H1 (cell line): ENCODE measurements around the gene LDLRAD4. TPM values are rescaled to one million over a fixed set of nuclear protein-coding genes. Genes with fewer than 3 reads are reported as not detected.

Experiments
- CTCF ChIA-PET: fragments of 300-600 bp; sonication (Branson Sonifier 250); formaldehyde crosslinking; loops from one replicate; lab custom pipeline; 2021; ENCODE audit not compliant: partially characterized antibody; lab: Charles Lee
- POLR2A ChIA-PET: fragments of 300-600 bp; sonication (Branson Sonifier 250); formaldehyde crosslinking; loops from one replicate; lab custom pipeline; 2021; ENCODE audit warnings: inconsistent platforms; ENCODE audit not compliant: partially characterized antibody; lab: Charles Lee
- DNase-seq, 2 experiments: peaks; one replicate each; pipeline versions ENCODE4 v3.0.0 to v3.0.0-alpha.2; 2010 to 2022; ENCODE audit warnings: low spot score in 2 of 2, low read depth in 1 of 2, mixed read lengths in 1 of 2
- FAIRE-seq: peaks from 2 replicates; lab custom pipeline; 2011; peaks lifted over from hg19 to GRCh38; lab: Jason Lieb, UNC
- H2AFZ ChIP-seq: 2 replicates; pipeline ENCODE4 v1.8.1; 2012; ENCODE audit warnings: low read length, inconsistent platforms
- H2AK5ac ChIP-seq: 2 replicates; pipeline ENCODE4 v1.6.1; 2013; ENCODE audit warnings: low read depth, low read length
- H2BK120ac ChIP-seq: replicated peaks from 2 replicates; pipeline ENCODE3; 2013; ENCODE audit warnings: low read depth, low read length, inconsistent platforms
- H2BK12ac ChIP-seq: 2 replicates; pipeline ENCODE4 v1.6.1; 2013; ENCODE audit warnings: low read depth, low read length
- H2BK15ac ChIP-seq: 2 replicates; pipeline ENCODE4 v1.6.1; 2013; ENCODE audit warnings: low read length
- H2BK20ac ChIP-seq: 2 replicates; pipeline ENCODE4 v1.6.1; 2013; ENCODE audit warnings: low read length
- H2BK5ac ChIP-seq: 2 replicates; pipeline ENCODE4 v1.6.1; 2013; ENCODE audit warnings: low read depth, low read length
- H3K14ac ChIP-seq: 2 replicates; pipeline ENCODE4 v1.6.1; 2013; ENCODE audit warnings: inconsistent platforms; ENCODE audit not compliant: insufficient read length
- H3K18ac ChIP-seq: 2 replicates; pipeline ENCODE4 v1.6.1; 2013; ENCODE audit warnings: low read length; ENCODE audit errors: extremely low read depth
- H3K23ac ChIP-seq: 2 replicates; pipeline ENCODE4 v1.6.1; 2013; ENCODE audit warnings: inconsistent platforms; ENCODE audit not compliant: insufficient read length
- H3K23me2 ChIP-seq: 2 replicates; pipeline ENCODE4 v1.6.1; 2013; ENCODE audit warnings: low read depth, low read length
- H3K27ac ChIP-seq: 2 replicates; pipeline ENCODE4 v1.6.1; 2011; ENCODE audit warnings: low read depth, low read length, inconsistent platforms
- H3K27me3 ChIP-seq, 4 experiments: replicated peaks in 1 of 4; 1 replicate in 1 of 4; 2 replicates in 3 of 4; pipeline versions ENCODE4 v1.6.1 to v1.8.1; 2011 to 2013; ENCODE audit warnings: low read length in 3 of 4, mild to moderate bottlenecking in 3 of 4, inconsistent platforms in 2 of 4, mixed read lengths in 2 of 4, moderate library complexity in 1 of 4; ENCODE audit not compliant: control insufficient read depth in 3 of 4, insufficient read depth in 3 of 4; ENCODE audit errors: extremely low read depth in 1 of 4
- H3K36me3 ChIP-seq, 4 experiments: 2 replicates each; pipeline versions ENCODE4 v1.6.1 to v1.8.1; 2011 to 2013; ENCODE audit warnings: mild to moderate bottlenecking in 4 of 4, low read length in 3 of 4, moderate library complexity in 2 of 4, control low read depth in 1 of 4, inconsistent platforms in 1 of 4; ENCODE audit not compliant: insufficient read depth in 4 of 4, control insufficient read depth in 2 of 4
- H3K4ac ChIP-seq: replicated peaks from 2 replicates; pipeline ENCODE3; 2013; ENCODE audit warnings: low read length, low read depth, mixed read lengths, inconsistent platforms; ENCODE audit not compliant: insufficient read length
- H3K4me1 ChIP-seq, 4 experiments: replicated peaks in 1 of 4; 1 replicate in 1 of 4; 2 replicates in 3 of 4; pipeline versions ENCODE4 v1.6.1 to v1.8.1; 2011 to 2013; ENCODE audit warnings: low read length in 3 of 4, inconsistent platforms in 2 of 4, mixed read lengths in 1 of 4; ENCODE audit not compliant: insufficient read depth in 4 of 4, control insufficient read depth in 3 of 4
- H3K4me2 ChIP-seq, 2 experiments: 2 replicates each; pipeline versions ENCODE4 v1.6.1 to v1.8.1; 2011 to 2013; ENCODE audit warnings: low read depth in 2 of 2, low read length in 2 of 2, control low read depth in 1 of 2, inconsistent platforms in 1 of 2, mild to moderate bottlenecking in 1 of 2; ENCODE audit not compliant: insufficient read depth in 1 of 2
- H3K4me3 ChIP-seq, 4 experiments: fragments of 200-600, 300-600 bp in 1 of 4; sonication (generic), shearing (Covaris generic), sonication (Bioruptor Twin) in 1 of 4; 2 replicates each; pipeline versions ENCODE4 v1.5.1 to v1.8.1; 2011 to 2016; ENCODE audit warnings: low read length in 4 of 4, low read depth in 3 of 4, control low read depth in 2 of 4, inconsistent platforms in 2 of 4, mild to moderate bottlenecking in 2 of 4, mixed read lengths in 1 of 4, moderate library complexity in 1 of 4; ENCODE audit not compliant: insufficient read depth in 2 of 4; ENCODE audit errors: extremely low read depth in 1 of 4
- H3K56ac ChIP-seq: replicated peaks from 2 replicates; pipeline ENCODE3; 2013; ENCODE audit warnings: low read depth, mild to moderate bottlenecking, mixed read lengths, low read length, inconsistent platforms; ENCODE audit not compliant: insufficient read length
- H3K79me1 ChIP-seq: 2 replicates; pipeline ENCODE4 v1.6.1; 2013; ENCODE audit warnings: low read depth, low read length, control low read depth
- H3K79me2 ChIP-seq, 2 experiments: 2 replicates each; pipeline versions ENCODE4 v1.6.1 to v1.8.1; 2012 to 2013; ENCODE audit warnings: low read length in 2 of 2, mild to moderate bottlenecking in 2 of 2, inconsistent platforms in 1 of 2; ENCODE audit not compliant: insufficient read depth in 2 of 2, control insufficient read depth in 1 of 2
- H3K9ac ChIP-seq, 4 experiments: replicated peaks in 1 of 4; 1 replicate in 1 of 4; 2 replicates in 3 of 4; pipeline versions ENCODE4 v1.6.1 to v1.8.1; 2011 to 2013; ENCODE audit warnings: low read depth in 3 of 4, low read length in 3 of 4, control low read depth in 2 of 4, mild to moderate bottlenecking in 2 of 4, moderate library complexity in 2 of 4, inconsistent platforms in 1 of 4; ENCODE audit errors: extremely low read depth in 1 of 4
- H3K9me3 ChIP-seq, 2 experiments: 2 replicates each; pipeline versions ENCODE4 v1.6.1 to v1.8.1; 2012 to 2013; ENCODE audit warnings: mild to moderate bottlenecking in 2 of 2, moderate library complexity in 2 of 2, control low read depth in 1 of 2, inconsistent platforms in 1 of 2, low read depth in 1 of 2, low read length in 1 of 2, mixed read lengths in 1 of 2; ENCODE audit not compliant: insufficient read depth in 2 of 2
- H4K20me1 ChIP-seq, 2 experiments: replicated peaks in 1 of 2; 2 replicates each; pipeline versions ENCODE3 to v1.8.1; 2011 to 2013; ENCODE audit warnings: inconsistent platforms in 2 of 2, low read length in 2 of 2, mild to moderate bottlenecking in 1 of 2; ENCODE audit not compliant: insufficient read depth in 2 of 2, control insufficient read depth in 1 of 2
- H4K5ac ChIP-seq: 2 replicates; pipeline ENCODE4 v1.6.1; 2013; ENCODE audit warnings: low read length, low read depth, mixed read lengths, inconsistent platforms; ENCODE audit not compliant: insufficient read length
- H4K8ac ChIP-seq: 2 replicates; pipeline ENCODE4 v1.8.0; 2013; ENCODE audit warnings: mild to moderate bottlenecking, moderate library complexity, low read length, inconsistent platforms; ENCODE audit not compliant: insufficient read depth; ENCODE audit errors: extremely low read depth
- H4K91ac ChIP-seq: replicated peaks from 2 replicates; pipeline ENCODE3; 2013; ENCODE audit warnings: low read length, mixed read lengths, inconsistent platforms; ENCODE audit not compliant: insufficient read length
- BCL11A ChIP-seq, 2 experiments: IDR thresholded peaks; one replicate each; pipeline ENCODE4 v1.6.1; 2011; ENCODE audit warnings: low read depth in 2 of 2, low read length in 2 of 2, mild to moderate bottlenecking in 2 of 2
- BRCA1 ChIP-seq: IDR thresholded peaks from 2 replicates; pipeline ENCODE4 v1.6.1; 2012; ENCODE audit warnings: low read depth, low read length, improper control_type of control experiment
- CREB1 ChIP-seq: IDR thresholded peaks from 2 replicates; pipeline ENCODE4 v1.6.1; 2012; ENCODE audit warnings: inconsistent platforms
- FOSL1 ChIP-seq: IDR thresholded peaks from 2 replicates; pipeline ENCODE4 v1.6.1; 2011; ENCODE audit warnings: mild to moderate bottlenecking, low read depth, low read length, moderate library complexity; ENCODE audit not compliant: insufficient read depth
- KDM5A ChIP-seq: fragments of 200-600 bp; IDR thresholded peaks from 2 replicates; pipeline ENCODE4 v1.7.1; 2012; ENCODE audit warnings: mild to moderate bottlenecking, low read length, inconsistent platforms, mixed read lengths
- RFX5 ChIP-seq: IDR thresholded peaks from 2 replicates; pipeline ENCODE4 v1.6.1; 2011; ENCODE audit warnings: low read depth, low read length, improper control_type of control experiment, borderline replicate concordance
- SP4 ChIP-seq: IDR thresholded peaks from 2 replicates; pipeline ENCODE4 v1.6.1; 2012; ENCODE audit warnings: low read length, inconsistent platforms
- ZNF274 ChIP-seq: IDR thresholded peaks from 2 replicates; pipeline ENCODE4 v1.7.0; 2012; ENCODE audit warnings: low read length, borderline replicate concordance; ENCODE audit errors: extremely low read depth
- WGBS, 2 experiments: shearing (Covaris generic) in 1 of 2; methylation state at CpG; one replicate each; pipeline versions ENCODE4 v1.1.6 to v1.1.7; 2013 to 2015; ENCODE audit warnings: low lambda C conversion rate in 2 of 2, mixed read lengths in 2 of 2, inconsistent platforms in 1 of 2, low coverage in 1 of 2, missing lambda C conversion rate in 1 of 2; ENCODE audit not compliant: insufficient replicate concordance in 2 of 2, insufficient coverage in 1 of 2, insufficient read length in 1 of 2; ENCODE audit errors: extremely low coverage in 1 of 2, missing lambda C conversion rate in 1 of 2; 5-methylcytosine and 5-hydroxymethylcytosine counted together
- polyA plus RNA-seq, 7 experiments: library from polyadenylated mRNA; depleted of rRNA in 3 of 7; stranded (reverse) in 5 of 7; unstranded in 2 of 7; fragments of >200 nt in 5 of 7; fragments of 200-250 nt in 2 of 7; gene quantifications; 1 replicate in 5 of 7; 2 replicates in 1 of 7; 4 replicates in 1 of 7; pipeline versions ENCODE4 v1.2.1 to v1.2.3, GENCODE V29; 2011 to 2013; ENCODE audit warnings: missing spikeins in 2 of 7, mixed read lengths in 2 of 7
- total RNA-seq: library from RNA; stranded (reverse); fragmentation: NEBNext Ultra II Directional; extraction: Animal tissue kit (Norgen Biotek cat#: 25700); gene quantifications from 2 replicates; pipeline ENCODE4 v1.2.1, GENCODE V29; 2021

LDLRAD4 gene
- total and polyA plus RNA-seq, 2 of the 8 experiments (the other 6 are each of a cell fraction or from before 2014, with no cell fraction given), result 0.77 to 1.4 TPM

- Histone ChIP-seq H3K79me1 (no peaks in the 10 kb centered on the region), H4K5ac (no peak overlapping the region), H3K14ac (no peak overlapping the region), H2BK5ac (no peak overlapping the region), H2AK5ac (no peak overlapping the region), H3K36me3 (no peaks in the 10 kb centered on the region), H3K23me2 (no peaks in the 10 kb centered on the region), H3K56ac (no peak overlapping the region), H3K4ac (no peak overlapping the region), H4K91ac (no peak overlapping the region), H3K18ac (no peak overlapping the region), H2BK15ac (no peak overlapping the region), H3K9ac (no peak overlapping the region), H3K9me3 (no peaks in the 10 kb centered on the region), H3K79me2 (no peaks in the 10 kb centered on the region), H2AFZ (no peak overlapping the region), H3K4me1 (peaks cover 2 to 4% (median 3%) of the 10 kb centered on the region in 4 experiments; a peak in 5 of 7 replicates), H4K20me1 (no peaks in the 10 kb centered on the region), H3K27ac (no peak overlapping the region), H2BK12ac (no peak overlapping the region), H3K4me3 (no peak overlapping the region), H3K23ac (no peak overlapping the region), H3K27me3 (no peaks in the 10 kb centered on the region), H4K8ac (no peak overlapping the region), H3K4me2 (no peak overlapping the region), H2BK20ac (no peak overlapping the region), H2BK120ac (no peak overlapping the region)
- CTCF ChIA-PET, result no interaction called here
- FAIRE-seq (no peak), DNase-seq (no peak)
- TF ChIP-seq ZNF274 (no peak), BRCA1 (no peak), SP4 (no peak), RFX5 (no peak), BCL11A (IDR thresholded peaks at IDR 0.05; ENCODE audit: low read depth in 2 of 2, low read length in 2 of 2) (no peak), FOSL1 (no peak), KDM5A (no peak), CREB1 (no peak)
- POLR2A ChIA-PET, result interaction anchor here (0.7 kb wide), 1 partner anchor 9 kb away, joined by 3 read pairs; no protein-coding TSS in a partner anchor
- 81% methylated on average over 6 of the region's 6 CpGs; no CpG with 5 or more reads in 1 of the 2 experiments for WGBS, 2 experiments
These were observed 40.4 kb downstream of the LDLRAD4 start for GRCh38 chr18:13258921-13259320.
